GM18951 (cell line): ENCODE data around the gene MCU.
"Not testable (repeated sequence)": the region's sequence is repeated elsewhere in the genome, so short reads cannot be mapped to it uniquely, and the experiment has no call there.

Source experiments
- POLR2A ChIP-seq: IDR thresholded peaks from 4 replicates; pipeline ENCODE4 v1.6.1; 2011; ENCODE audit warnings: mild to moderate bottlenecking; ENCODE audit not compliant: insufficient read length, insufficient read depth; ENCODE audit errors: extremely low read depth
- in situ Hi-C: fragments of 300-500 bp; cut with MboI; formaldehyde crosslinking; loops from one replicate; pipeline ENCODE4 v1.12.0; 2022; ENCODE audit warnings: low sequenced_read_pairs, mixed read lengths, inconsistent platforms; ENCODE audit not compliant: unreplicated experiment

Gene MCU

GRCh38 chr10:72765051-72765745, 73.3 kb downstream of the MCU start:
- TF ChIP-seq POLR2A: no peak
- in situ Hi-C loops: no loop called here

GRCh38 chr10:72771195-72771594, 79.3 kb downstream of the MCU start:
- in situ Hi-C loops: not testable (repeated sequence)

GRCh38 chr10:72772031-72772430, 80.1 kb downstream of the MCU start:
- no peak for TF ChIP-seq POLR2A
- in situ Hi-C loops: no loop called here

GRCh38 chr10:72779874-72780273, 87.9 kb downstream of the MCU start:
- in situ Hi-C loops: no loop called here
- TF ChIP-seq POLR2A: no peak

- no peak for TF ChIP-seq POLR2A
- in situ Hi-C loops: no loop called here
Measured at GRCh38 chr10:72782649-72783330, 90.8 kb downstream of the MCU start.

- in situ Hi-C loops: no loop called here
- TF ChIP-seq POLR2A: no peak
Measured at GRCh38 chr10:72783410-72783833, 91.5 kb downstream of the MCU start.

- no peak for TF ChIP-seq POLR2A
- in situ Hi-C loops: no loop called here
Measured at GRCh38 chr10:72784551-72785351, 92.8 kb downstream of the MCU start.

GRCh38 chr10:72785409-72785808, 93.5 kb downstream of the MCU start:
- no peak for TF ChIP-seq POLR2A
- in situ Hi-C loops: no loop called here

GRCh38 chr10:72790216-72790990, 98.5 kb downstream of the MCU start:
- in situ Hi-C loops: no loop called here
- no peak for TF ChIP-seq POLR2A

- no peak for TF ChIP-seq POLR2A
- in situ Hi-C loops: no loop called here
Measured at GRCh38 chr10:72792288-72792687, 100.3 kb downstream of the MCU start.

GRCh38 chr10:72793752-72794151, 101.8 kb downstream of the MCU start:
- no peak for TF ChIP-seq POLR2A
- in situ Hi-C loops: no loop called here

- TF ChIP-seq POLR2A: no peak
- in situ Hi-C loops: no loop called here
Measured at GRCh38 chr10:72794260-72794659, 102.3 kb downstream of the MCU start.

- in situ Hi-C loops: no loop called here
- no peak for TF ChIP-seq POLR2A
Measured at GRCh38 chr10:72796042-72796441, 104.1 kb downstream of the MCU start.
